Measurements from ENCODE around the gene HUS1B. TPM values are rescaled to one million over a fixed set of nuclear protein-coding genes. Genes with fewer than 3 reads are reported as not detected.

The HUS1B gene
- total and polyA plus RNA-seq, 2 of the 8 experiments (the other 6 are each of a cell fraction or from before 2014, with no cell fraction given) = 0.48 to 1.1 TPM

GRCh38 chr6:701700-702479 is 45.0 kb upstream of the HUS1B start (continued):
- 0 out of 4 replicates have a peak, but pooled peaks of 1 of the 2 experiments have one; percentile 31 for TF ChIP-seq RAD21 (IDR thresholded peaks at IDR 0.05 in 1 of 2, conservative IDR thresholded peaks at IDR 0.05 in 1 of 2; ENCODE audit: low read depth in 2 of 2, low read length in 2 of 2)
